HCT116 (cell line): ENCODE measurements around the gene HOXC6. TPM values are rescaled to one million over a fixed set of nuclear protein-coding genes. Genes with fewer than 3 reads are reported as not detected.

Source experiments
- ATAC-seq: fragments of 200-7000 bp; cut with Tn5 transposase; 2 replicates; pipeline ENCODE4 v1.9.1; 2020; ENCODE audit warnings: mild to moderate bottlenecking, moderate library complexity
- BruUV-seq: library from RNA; stranded (reverse); fragments of 400-500 nt; replicated peaks from 2 replicates; lab custom pipeline; 2021; lab: Mats Ljungman, UMichigan
- CTCF ChIA-PET: fragments of 300-600 bp; sonication (Branson Sonifier 250); formaldehyde crosslinking; loops from one replicate; lab custom pipeline; 2021; ENCODE audit warnings: antibody characterized with exemption; lab: Charles Lee
- POLR2A ChIA-PET: fragments of 300-600, 350-600 bp; sonication (Branson Sonifier 250); formaldehyde crosslinking; loops from one replicate; lab custom pipeline; 2021; ENCODE audit warnings: antibody characterized with exemption; lab: Charles Lee
- RAD21 ChIA-PET, 2 experiments: fragments of 300-600 bp; sonication (Branson Sonifier 250); formaldehyde crosslinking; loops; one replicate each; lab custom pipeline; 2023; ENCODE audit warnings: low total read pairs in 2 of 2; ENCODE audit not compliant: uncharacterized antibody in 2 of 2, unreplicated experiment in 2 of 2, low non-redundant PET in 1 of 2; lab: Charles Lee
- DNase-seq: peaks from one replicate; pipeline ENCODE4 v3.0.0-alpha.2; 2010; ENCODE audit warnings: low read depth, low spot score
- H2AFZ ChIP-seq: fragments of 200-600 bp; shearing (Covaris generic), sonication (generic); 2 replicates; pipeline ENCODE4 v1.6.1; 2017; ENCODE audit warnings: low read depth, mixed run types, mixed read lengths, antibody characterized with exemption, low read length; ENCODE audit not compliant: poor library complexity, severe bottlenecking
- H3K27ac ChIP-seq: 2 replicates; pipeline ENCODE4 v1.5.1; 2012; ENCODE audit warnings: low read depth, low read length
- H3K27me3 ChIP-seq: fragments of 200-600 bp; sonication (generic); 2 replicates; pipeline ENCODE4 v1.6.1; 2016; ENCODE audit warnings: mixed run types, low read length, mixed read lengths; ENCODE audit not compliant: insufficient read depth
- H3K36me3 ChIP-seq, 2 experiments: fragments of 200-500 bp in 1 of 2; fragments of 200-600 bp in 1 of 2; sonication (Bioruptor generic) in 1 of 2; sonication (generic) in 1 of 2; 2 replicates each; pipeline versions ENCODE4 v1.5.1 to v1.6.1; 2014 to 2016; ENCODE audit warnings: low read length in 2 of 2, inconsistent platforms in 1 of 2, mixed read lengths in 1 of 2, mixed run types in 1 of 2; ENCODE audit not compliant: insufficient read depth in 2 of 2, control insufficient read depth in 1 of 2
- H3K4me1 ChIP-seq, 2 experiments: fragments of 200-600 bp in 1 of 2; sonication (generic) in 1 of 2; 2 replicates each; pipeline versions ENCODE4 v1.5.1 to v1.6.1; 2012 to 2017; ENCODE audit warnings: low read length in 2 of 2, inconsistent platforms in 1 of 2, mild to moderate bottlenecking in 1 of 2, mixed read lengths in 1 of 2, mixed run types in 1 of 2, moderate library complexity in 1 of 2; ENCODE audit not compliant: insufficient read depth in 2 of 2, control insufficient read depth in 1 of 2
- H3K4me2 ChIP-seq: fragments of 200-600 bp; sonication (generic); 2 replicates; pipeline ENCODE4 v1.6.1; 2017; ENCODE audit warnings: mixed run types, low read length, mixed read lengths
- H3K4me3 ChIP-seq, 2 experiments: fragments of 200-600 bp in 1 of 2; sonication (generic) in 1 of 2; replicated peaks in 1 of 2; 2 replicates each; pipeline ENCODE4 v1.5.1; 2011 to 2016; ENCODE audit warnings: low read length in 2 of 2, control low read depth in 1 of 2, low read depth in 1 of 2, mild to moderate bottlenecking in 1 of 2, mixed read lengths in 1 of 2, mixed run types in 1 of 2
- H3K79me2 ChIP-seq: fragments of 200-600 bp; sonication (generic); 2 replicates; pipeline ENCODE4 v1.6.1; 2017; ENCODE audit warnings: mild to moderate bottlenecking, mixed run types, low read length, moderate library complexity, mixed read lengths; ENCODE audit not compliant: insufficient read depth
- H3K9ac ChIP-seq: fragments of 200-600 bp; sonication (generic); 2 replicates; pipeline ENCODE4 v1.6.1; 2016; ENCODE audit warnings: low read length, mixed read lengths
- H3K9me2 ChIP-seq: fragments of 200-600 bp; sonication (generic), shearing (Covaris generic); 2 replicates; pipeline ENCODE4 v1.6.1; 2017; ENCODE audit warnings: mixed run types, mild to moderate bottlenecking, moderate library complexity; ENCODE audit not compliant: insufficient read depth
- H3K9me3 ChIP-seq, 2 experiments: fragments of 200-500 bp in 1 of 2; fragments of 200-600 bp in 1 of 2; sonication (Bioruptor generic) in 1 of 2; sonication (generic) in 1 of 2; 2 replicates each; pipeline ENCODE4 v1.6.1; 2014 to 2017; ENCODE audit warnings: low read length in 2 of 2, mixed read lengths in 2 of 2, inconsistent platforms in 1 of 2, low read depth in 1 of 2, mild to moderate bottlenecking in 1 of 2, mixed run types in 1 of 2, moderate library complexity in 1 of 2; ENCODE audit not compliant: control insufficient read depth in 1 of 2, insufficient read depth in 1 of 2
- H4K20me1 ChIP-seq: fragments of 200-600 bp; sonication (generic), shearing (Covaris generic); 2 replicates; pipeline ENCODE4 v1.6.1; 2017; ENCODE audit warnings: mixed run types, mild to moderate bottlenecking, moderate library complexity; ENCODE audit not compliant: insufficient read depth
- JUND ChIP-seq: IDR thresholded peaks from 2 replicates; pipeline ENCODE4 v1.6.1; 2012
- RAD21 ChIP-seq: IDR thresholded peaks from 2 replicates; pipeline ENCODE4 v1.6.1; 2012; ENCODE audit warnings: low read depth, mild to moderate bottlenecking
- YY1 ChIP-seq: IDR thresholded peaks from 2 replicates; pipeline ENCODE4 v1.6.1; 2011; ENCODE audit warnings: low read length, low read depth, moderate library complexity, mild to moderate bottlenecking; ENCODE audit not compliant: insufficient replicate concordance; ENCODE audit errors: extremely low read depth
- ZFX ChIP-seq: fragments of 450-650 bp; IDR thresholded peaks from 2 replicates; pipeline ENCODE4 v1.6.1; 2017
- intact Hi-C: fragments of 100-400 bp; cut with micrococcal nuclease; formaldehyde crosslinking; loops from 2 replicates; pipeline ENCODE4 v1.10.0; 2022
- total RNA-seq: library from RNA; stranded (reverse); gene quantifications from one replicate; pipeline ENCODE4 v1.2.1, GENCODE V29; 2021; ENCODE audit not compliant: unreplicated experiment

The HOXC6 gene
- total RNA-seq, 1 experiment from 2014 or later, result 3.1 TPM

GRCh38 chr12:54010972-54011664 is 17.1 kb upstream of the HOXC6 start (continued):
- TF ChIP-seq ZFX, result no peak
- TF ChIP-seq YY1, result no peak

GRCh38 chr12:54011665-54012532 is 16.3 kb upstream of the HOXC6 start:
- no peaks in the 10 kb centered on the region for H4K20me1 ChIP-seq
- intact Hi-C loops, result no loop called here
- DNase-seq (no peak), ATAC-seq (no peak)
- BruUV-seq, result no TSS peak
- H3K9ac ChIP-seq, result no peak overlapping the region
- peaks cover 6 to 11% of the 10 kb centered on the region in 2 experiments for H3K4me1 ChIP-seq
- H3K4me3 ChIP-seq, result no peak overlapping the region
- no peaks in the 10 kb centered on the region for H3K9me3 ChIP-seq
- POLR2A ChIA-PET, result no interaction called here
- no peaks in the 10 kb centered on the region for H3K36me3 ChIP-seq
- CTCF ChIA-PET, result interaction anchor here (1.7 kb wide), 1 partner anchor 180 kb away, joined by 5 read pairs; no protein-coding TSS in a partner anchor
- H3K9me2 ChIP-seq, result no peaks in the 10 kb centered on the region
- H3K79me2 ChIP-seq, result no peaks in the 10 kb centered on the region
- H3K27me3 ChIP-seq, result no peaks in the 10 kb centered on the region
- H3K27ac ChIP-seq, result no peak overlapping the region
- H2AFZ ChIP-seq, result no peak overlapping the region
- TF ChIP-seq RAD21, result no peak
- TF ChIP-seq JUND, result no peak
- no peak overlapping the region for H3K4me2 ChIP-seq
- RAD21 ChIA-PET, result no interaction called here
